H9 (cell line): ENCODE results near the gene THOC7. TPM values are rescaled to one million over a fixed set of nuclear protein-coding genes. Genes with fewer than 3 reads are reported as not detected.

Source experiments
- DNase-seq: peaks from one replicate; pipeline ENCODE4 v3.0.0-alpha.2; 2017
- H2AFZ ChIP-seq: one replicate; pipeline ENCODE4 v1.6.1; 2013; ENCODE audit warnings: mild to moderate bottlenecking, low read length, control low read depth, moderate library complexity
- H2AK5ac ChIP-seq: 2 replicates; pipeline ENCODE4 v1.6.1; 2013; ENCODE audit warnings: low read length, control low read depth, mixed read lengths; ENCODE audit not compliant: insufficient read length
- H2BK120ac ChIP-seq: one replicate; pipeline ENCODE4 v1.6.1; 2013; ENCODE audit warnings: low read depth, mild to moderate bottlenecking, low read length, control low read depth, inconsistent platforms; ENCODE audit not compliant: poor library complexity, severe bottlenecking
- H2BK12ac ChIP-seq: 2 replicates; pipeline ENCODE4 v1.6.1; 2013; ENCODE audit warnings: low read length, control low read depth, mixed read lengths, low read depth; ENCODE audit not compliant: insufficient read length
- H2BK15ac ChIP-seq: 2 replicates; pipeline ENCODE4 v1.6.1; 2013; ENCODE audit warnings: low read depth, low read length, control low read depth
- H2BK20ac ChIP-seq: one replicate; pipeline ENCODE4 v1.6.1; 2013; ENCODE audit warnings: low read depth, mild to moderate bottlenecking, low read length, control low read depth, inconsistent platforms; ENCODE audit not compliant: poor library complexity, severe bottlenecking
- H2BK5ac ChIP-seq: 2 replicates; pipeline ENCODE4 v1.6.1; 2013; ENCODE audit warnings: low read length, control low read depth, mixed read lengths; ENCODE audit not compliant: insufficient read length
- H3K14ac ChIP-seq: 2 replicates; pipeline ENCODE4 v1.6.1; 2013; ENCODE audit warnings: low read length, control low read depth; ENCODE audit not compliant: insufficient read depth
- H3K18ac ChIP-seq: 2 replicates; pipeline ENCODE4 v1.6.1; 2013; ENCODE audit warnings: low read depth, mild to moderate bottlenecking, mixed read lengths, low read length, control low read depth; ENCODE audit not compliant: insufficient read length
- H3K23ac ChIP-seq: 2 replicates; pipeline ENCODE4 v1.6.1; 2013; ENCODE audit warnings: low read length, control low read depth, mixed read lengths, low read depth; ENCODE audit not compliant: insufficient read length
- H3K23me2 ChIP-seq: 2 replicates; pipeline ENCODE4 v1.6.1; 2013; ENCODE audit warnings: low read depth, mild to moderate bottlenecking, mixed read lengths, low read length, control low read depth; ENCODE audit not compliant: insufficient read length, poor library complexity, severe bottlenecking
- H3K27ac ChIP-seq: 2 replicates; pipeline ENCODE4 v1.5.1; 2013; ENCODE audit warnings: low read length, control low read depth, mixed read lengths, low read depth; ENCODE audit not compliant: insufficient read length
- H3K27me3 ChIP-seq: 2 replicates; pipeline ENCODE4 v1.6.1; 2013; ENCODE audit warnings: low read length, control low read depth, inconsistent platforms; ENCODE audit not compliant: insufficient read depth
- H3K4ac ChIP-seq: 2 replicates; pipeline ENCODE4 v1.6.1; 2013; ENCODE audit warnings: low read depth, mild to moderate bottlenecking, control low read depth, inconsistent platforms, low read length, moderate library complexity
- H3K4me1 ChIP-seq: 2 replicates; pipeline ENCODE4 v1.6.1; 2013; ENCODE audit warnings: low read length, control low read depth, inconsistent platforms; ENCODE audit not compliant: insufficient read depth
- H3K4me2 ChIP-seq: 2 replicates; pipeline ENCODE4 v1.6.1; 2013; ENCODE audit warnings: low read length, control low read depth, mixed read lengths; ENCODE audit not compliant: insufficient read length, insufficient read depth
- H3K56ac ChIP-seq: 2 replicates; pipeline ENCODE4 v1.6.1; 2013; ENCODE audit warnings: low read depth, mild to moderate bottlenecking, mixed read lengths, low read length, control low read depth; ENCODE audit not compliant: insufficient read length
- H3K79me1 ChIP-seq: 2 replicates; pipeline ENCODE4 v1.6.1; 2013; ENCODE audit warnings: low read depth, mild to moderate bottlenecking, moderate library complexity, low read length, control low read depth, inconsistent platforms; ENCODE audit not compliant: insufficient read depth, poor library complexity, severe bottlenecking
- H3K79me2 ChIP-seq: 2 replicates; pipeline ENCODE4 v1.6.1; 2013; ENCODE audit warnings: low read length, control low read depth, inconsistent platforms; ENCODE audit not compliant: insufficient read depth
- H3K9ac ChIP-seq: 2 replicates; pipeline ENCODE4 v1.6.1; 2013; ENCODE audit warnings: low read length, control low read depth, mixed read lengths; ENCODE audit not compliant: insufficient read length; ENCODE audit errors: extremely low read depth
- H3K9me3 ChIP-seq: one replicate; pipeline ENCODE4 v1.6.1; 2013; ENCODE audit warnings: low read depth, low read length, inconsistent platforms; ENCODE audit not compliant: control insufficient read depth
- H3T11ph ChIP-seq: one replicate; pipeline ENCODE4 v1.6.1; 2013; ENCODE audit warnings: mild to moderate bottlenecking, low read length, control low read depth, inconsistent platforms
- H4K20me1 ChIP-seq: one replicate; pipeline ENCODE4 v1.6.1; 2013; ENCODE audit not compliant: control insufficient read depth, insufficient read length, insufficient read depth
- H4K5ac ChIP-seq: 2 replicates; pipeline ENCODE4 v1.6.1; 2013; ENCODE audit warnings: low read depth, mild to moderate bottlenecking, mixed read lengths, low read length, control low read depth; ENCODE audit not compliant: insufficient read length
- H4K8ac ChIP-seq: replicated peaks from 2 replicates; pipeline ENCODE4 v1.6.1; 2013; ENCODE audit warnings: low read length, control low read depth, mixed read lengths, low read depth; ENCODE audit not compliant: insufficient read length
- H4K91ac ChIP-seq: 2 replicates; pipeline ENCODE4 v1.6.1; 2013; ENCODE audit warnings: low read depth, mild to moderate bottlenecking, moderate library complexity, mixed read lengths, low read length, control low read depth; ENCODE audit not compliant: insufficient read length
- H3K27ac Mint-ChIP-seq, 3 experiments: 2 replicates in 2 of 3; 3 replicates in 1 of 3; pipeline ENCODE4 v1.8.0; 2020 to 2021; ENCODE audit warnings: mixed read lengths in 3 of 3, mild to moderate bottlenecking in 1 of 3, moderate library complexity in 1 of 3
- H3K27me3 Mint-ChIP-seq: 2 replicates; pipeline ENCODE4 v1.8.0; 2021; ENCODE audit warnings: low read depth, mild to moderate bottlenecking, moderate library complexity, mixed read lengths
- H3K36me3 Mint-ChIP-seq, 3 experiments: 2 replicates in 2 of 3; 3 replicates in 1 of 3; pipeline ENCODE4 v1.8.0; 2020 to 2021; ENCODE audit warnings: low read depth in 3 of 3, mixed read lengths in 3 of 3; ENCODE audit not compliant: insufficient read depth in 1 of 3
- H3K4me1 Mint-ChIP-seq, 2 experiments: 2 replicates each; pipeline ENCODE4 v1.8.0; 2020; ENCODE audit warnings: mixed read lengths in 2 of 2
- H3K4me3 Mint-ChIP-seq, 2 experiments: 2 replicates in 1 of 2; 3 replicates in 1 of 2; pipeline ENCODE4 v1.8.0; 2020 to 2021; ENCODE audit warnings: mild to moderate bottlenecking in 2 of 2, mixed read lengths in 2 of 2, moderate library complexity in 1 of 2
- H3K9me3 Mint-ChIP-seq, 2 experiments: 2 replicates in 1 of 2; 3 replicates in 1 of 2; pipeline ENCODE4 v1.8.0; 2020; ENCODE audit warnings: mild to moderate bottlenecking in 2 of 2, mixed read lengths in 2 of 2, moderate library complexity in 1 of 2
- WGBS: extraction: QIAGEN DNeasy Blood & Tissue Kit; methylation state at CpG from one replicate; pipeline ENCODE4 v1.1.7; 2013; ENCODE audit warnings: missing lambda C conversion rate, low lambda C conversion rate, mixed read lengths; ENCODE audit not compliant: insufficient read length; ENCODE audit errors: extremely low coverage; 5-methylcytosine and 5-hydroxymethylcytosine counted together
- total RNA-seq: library from RNA; stranded (reverse); gene quantifications from 2 replicates; pipeline ENCODE4 v1.2.1, GENCODE V29; 2021
- TF ChIP-seq, protein P1 (sequence below): fragments of 200-600 bp; sonication (generic); conservative IDR thresholded peaks from 3 replicates; pipeline ENCODE4 v1.8.0; 2021; ENCODE audit warnings: antibody characterized with exemption, mild to moderate bottlenecking

Gene THOC7
- total RNA-seq, 1 experiment from 2014 or later = 63.3 TPM

DNA sequence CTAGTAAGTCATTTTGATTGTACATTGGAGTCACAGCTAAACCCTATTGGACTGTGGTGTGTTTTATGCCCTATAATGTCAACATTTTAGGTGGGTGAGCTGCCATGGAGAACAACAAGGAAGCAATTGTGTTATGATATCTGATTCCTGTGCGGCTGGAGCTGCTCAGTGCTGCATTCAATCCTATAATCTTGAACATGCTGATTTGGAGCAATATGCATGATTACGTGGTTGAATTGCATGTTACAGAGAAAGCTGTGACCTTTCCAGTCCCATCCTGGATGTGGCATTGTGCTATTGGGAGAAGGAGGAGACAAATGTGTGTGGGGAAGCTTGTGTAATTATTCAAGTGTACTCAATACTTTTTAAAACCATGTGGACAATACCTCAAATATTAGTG lies 64.7 kb downstream of the THOC7 start:
- H3K4me1 Mint-ChIP-seq = no peaks in the 10 kb centered on the region
- Histone ChIP-seq H3T11ph (no peak overlapping the region), H3K79me2 (no peaks in the 10 kb centered on the region), H2BK20ac (no peak overlapping the region), H4K5ac (no peak overlapping the region), H3K79me1 (no peaks in the 10 kb centered on the region), H4K20me1 (no peaks in the 10 kb centered on the region), H3K18ac (no peak overlapping the region), H3K27me3 (no peaks in the 10 kb centered on the region), H4K91ac (no peak overlapping the region), H2AK5ac (no peak overlapping the region), H3K9ac (no peak overlapping the region), H3K23me2 (no peaks in the 10 kb centered on the region), H4K8ac (no peak overlapping the region), H2AFZ (no peak overlapping the region), H3K27ac (no peak overlapping the region), H3K4me1 (no peaks in the 10 kb centered on the region; the same call in 1 of the 2 replicates), H3K9me3 (no peaks in the 10 kb centered on the region), H2BK15ac (no peak overlapping the region), H2BK5ac (no peak overlapping the region), H3K4me2 (no peak overlapping the region), H3K23ac (no peak overlapping the region), H3K56ac (no peak overlapping the region), H2BK12ac (no peak overlapping the region), H3K4ac (no peak overlapping the region), H3K14ac (no peak overlapping the region), H2BK120ac (no peak overlapping the region)
- TF ChIP-seq, protein P1, sequence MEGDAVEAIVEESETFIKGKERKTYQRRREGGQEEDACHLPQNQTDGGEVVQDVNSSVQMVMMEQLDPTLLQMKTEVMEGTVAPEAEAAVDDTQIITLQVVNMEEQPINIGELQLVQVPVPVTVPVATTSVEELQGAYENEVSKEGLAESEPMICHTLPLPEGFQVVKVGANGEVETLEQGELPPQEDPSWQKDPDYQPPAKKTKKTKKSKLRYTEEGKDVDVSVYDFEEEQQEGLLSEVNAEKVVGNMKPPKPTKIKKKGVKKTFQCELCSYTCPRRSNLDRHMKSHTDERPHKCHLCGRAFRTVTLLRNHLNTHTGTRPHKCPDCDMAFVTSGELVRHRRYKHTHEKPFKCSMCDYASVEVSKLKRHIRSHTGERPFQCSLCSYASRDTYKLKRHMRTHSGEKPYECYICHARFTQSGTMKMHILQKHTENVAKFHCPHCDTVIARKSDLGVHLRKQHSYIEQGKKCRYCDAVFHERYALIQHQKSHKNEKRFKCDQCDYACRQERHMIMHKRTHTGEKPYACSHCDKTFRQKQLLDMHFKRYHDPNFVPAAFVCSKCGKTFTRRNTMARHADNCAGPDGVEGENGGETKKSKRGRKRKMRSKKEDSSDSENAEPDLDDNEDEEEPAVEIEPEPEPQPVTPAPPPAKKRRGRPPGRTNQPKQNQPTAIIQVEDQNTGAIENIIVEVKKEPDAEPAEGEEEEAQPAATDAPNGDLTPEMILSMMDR = no peak
- no peak overlapping the region for H3K27ac Mint-ChIP-seq
- peaks cover 12% of the 10 kb centered on the region for H3K27me3 Mint-ChIP-seq
- H3K4me3 Mint-ChIP-seq = no peak overlapping the region
- DNase-seq = no peak
- no peaks in the 10 kb centered on the region for H3K9me3 Mint-ChIP-seq
- H3K36me3 Mint-ChIP-seq = no peaks in the 10 kb centered on the region
- no CpG with 5 or more reads among the region's 2 CpGs for WGBS
